Renal pelvis (tissue), 4 donors: ENCODE results near the gene SNRPA. TPM values are rescaled to one million over a fixed set of nuclear protein-coding genes. Genes with fewer than 3 reads are reported as not detected.

Experiments
- DNase-seq: peaks from one replicate; pipeline ENCODE4 v3.0.0-alpha.2; 2013
- polyA plus RNA-seq, 3 donors: library from polyadenylated mRNA; unstranded; fragments of 120-200 nt; gene quantifications; one replicate each; pipeline ENCODE4 v1.2.1, GENCODE V29; 2013; ENCODE audit not compliant: insufficient read length in 3 of 3

Gene SNRPA
- polyA plus RNA-seq, 3 donors = 112 to 138 (median 130) TPM

- peak; percentile 100 for DNase-seq
These were observed 47.9 kb downstream of the SNRPA start, which contains the start of gene EGLN2 for GRCh38 chr19:40798683-40799557. Gene EGLN2 (plus strand): TSS chr19:40799191. CDS start chr19:40800573, 1,382 bp downstream.

- no peak for DNase-seq
These were observed 48.7 kb downstream of the SNRPA start for GRCh38 chr19:40799558-40800338.

GRCh38 chr19:40800339-40800996 lies 49.5 kb downstream of the SNRPA start:
- DNase-seq = no peak

GRCh38 chr19:40800997-40801377 lies 50.0 kb downstream of the SNRPA start:
- DNase-seq = no peak

GRCh38 chr19:40801426-40802299 lies 50.7 kb downstream of the SNRPA start:
- DNase-seq = no peak

GRCh38 chr19:40802300-40803169 lies 51.5 kb downstream of the SNRPA start:
- DNase-seq = no peak

- no peak for DNase-seq
These were observed 52.3 kb downstream of the SNRPA start for GRCh38 chr19:40803170-40803856.

- no peak for DNase-seq
These were observed 53.1 kb downstream of the SNRPA start for GRCh38 chr19:40803857-40804782.

- DNase-seq = no peak
These were observed 53.8 kb downstream of the SNRPA start for GRCh38 chr19:40804783-40805242.

- DNase-seq = no peak
These were observed 54.4 kb downstream of the SNRPA start for GRCh38 chr19:40805258-40805868.

- peak; percentile 96 for DNase-seq
These were observed 55.6 kb downstream of the SNRPA start for GRCh38 chr19:40806423-40807146.

GRCh38 chr19:40807147-40808020 lies 56.4 kb downstream of the SNRPA start:
- DNase-seq = no peak

GRCh38 chr19:40808021-40808325 lies 57.0 kb downstream of the SNRPA start:
- DNase-seq = no peak

- DNase-seq = no peak
These were observed 57.5 kb downstream of the SNRPA start for GRCh38 chr19:40808497-40808896.

- no peak for DNase-seq
These were observed 58.5 kb downstream of the SNRPA start for GRCh38 chr19:40809358-40810086.

- DNase-seq = no peak
These were observed 59.2 kb downstream of the SNRPA start for GRCh38 chr19:40810160-40810559.
